Measurements from ENCODE around the gene RAPGEF1. TPM values are rescaled to one million over a fixed set of nuclear protein-coding genes. Genes with fewer than 3 reads are reported as not detected.
A peak's percentile ranks its signal among the peaks of the same experiment; 100 is the strongest.

The RAPGEF1 gene
- total and polyA plus RNA-seq, 2 donors (not counting 1 experiment from before 2014, with no cell fraction given) = 33.3 to 42.8 TPM

GRCh38 chr9:131764568-131764967 lies 24.7 kb upstream of the RAPGEF1 start:
- H3K27ac ChIP-seq (ENCODE audit: insufficient read depth, low read length) = no peak overlapping the region
- DNase-seq (ENCODE audit: low read depth in 2 of 2) = no peak

DNA sequence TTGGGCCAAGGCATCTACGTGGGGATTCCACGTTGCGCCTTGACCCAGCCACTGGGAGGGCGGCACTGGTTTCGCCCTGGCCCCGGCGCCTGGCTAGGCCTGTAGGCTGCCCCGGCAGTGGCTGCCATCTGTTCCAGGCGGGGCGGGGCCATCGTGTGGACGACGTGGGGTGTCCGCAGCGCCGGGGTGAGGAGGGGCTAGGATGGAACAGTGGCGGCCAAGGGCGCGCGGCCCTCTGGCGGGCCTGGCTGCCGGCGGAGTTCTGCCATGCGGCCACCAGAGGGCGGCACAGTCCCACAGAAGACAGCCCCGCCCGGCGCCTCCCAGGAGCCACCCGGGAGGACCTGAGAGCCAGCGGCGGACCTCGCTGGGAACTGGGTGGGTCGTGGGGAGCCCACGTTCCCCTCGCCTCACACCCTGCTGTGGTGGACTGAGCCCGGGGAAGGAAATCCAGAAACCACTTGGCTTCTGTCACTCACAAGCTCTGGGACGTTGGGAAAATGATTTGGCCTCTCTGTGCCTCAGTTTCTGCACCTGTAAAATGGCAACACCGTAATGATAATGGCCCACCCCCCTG lies 22.6 kb upstream of the RAPGEF1 start:
- H3K4me3 ChIP-seq (replicated peaks in 1 of 4; ENCODE audit: control extremely low read depth in 1 of 4, insufficient read depth in 1 of 4, low read depth in 3 of 4, low read length in 4 of 4) = no peak overlapping the region
- H3K79me2 ChIP-seq (ENCODE audit: control insufficient read depth, insufficient read depth, low read length) = no peaks in the 10 kb centered on the region
- peaks cover 2% of the 10 kb centered on the region for H3K4me1 ChIP-seq (ENCODE audit: control insufficient read depth, extremely low read depth, insufficient read depth, low read length)
- H3K27me3 ChIP-seq (ENCODE audit: control insufficient read depth, insufficient read depth, low read length) = peaks cover 18% of the 10 kb centered on the region
- H3K9me3 ChIP-seq (ENCODE audit: control insufficient read depth, insufficient read depth, low read depth, low read length) = no peaks in the 10 kb centered on the region
- H3K27ac ChIP-seq (ENCODE audit: insufficient read depth, low read length) = no peak overlapping the region
- no peaks in the 10 kb centered on the region for H4K20me1 ChIP-seq (ENCODE audit: control insufficient read depth, extremely low read depth, insufficient read depth, low read length)
- H3K36me3 ChIP-seq (ENCODE audit: control insufficient read depth, insufficient read depth, low read length) = no peaks in the 10 kb centered on the region
- H3K9ac ChIP-seq (ENCODE audit: insufficient read depth, low read length) = no peak overlapping the region
- TF ChIP-seq CTCF (conservative IDR thresholded peaks at IDR 0.05 in 1 of 2, IDR thresholded peaks at IDR 0.05 in 1 of 2; ENCODE audit: low read depth in 1 of 2, low read length in 2 of 2) (peak; percentile 58 to 60), EZH2 (IDR thresholded peaks at IDR 0.05; ENCODE audit: low read length, missing control alignments) (no peak)
- peak overlapping the region; percentile 23 for H3K4me2 ChIP-seq (ENCODE audit: extremely low read depth, insufficient read depth, low read length)
- DNase-seq (ENCODE audit: low read depth in 2 of 2) = peak; percentile 29 to 49
- no peak overlapping the region for H2AFZ ChIP-seq (ENCODE audit: low read length)

More at GRCh38 chr9:131764568-131764967, 24.7 kb upstream of the RAPGEF1 start:
- H3K4me3 ChIP-seq (replicated peaks in 1 of 4; ENCODE audit: control extremely low read depth in 1 of 4, insufficient read depth in 1 of 4, low read depth in 3 of 4, low read length in 4 of 4) = no peak overlapping the region
- H3K36me3 ChIP-seq (ENCODE audit: control insufficient read depth, insufficient read depth, low read length) = no peaks in the 10 kb centered on the region
- peaks cover 13% of the 10 kb centered on the region for H3K27me3 ChIP-seq (ENCODE audit: control insufficient read depth, insufficient read depth, low read length)
- H4K20me1 ChIP-seq (ENCODE audit: control insufficient read depth, extremely low read depth, insufficient read depth, low read length) = no peaks in the 10 kb centered on the region
- H3K79me2 ChIP-seq (ENCODE audit: control insufficient read depth, insufficient read depth, low read length) = no peaks in the 10 kb centered on the region
- H3K9me3 ChIP-seq (ENCODE audit: control insufficient read depth, insufficient read depth, low read depth, low read length) = no peaks in the 10 kb centered on the region
- H3K9ac ChIP-seq (ENCODE audit: insufficient read depth, low read length) = no peak overlapping the region
- H3K4me1 ChIP-seq (ENCODE audit: control insufficient read depth, extremely low read depth, insufficient read depth, low read length) = peaks cover 2% of the 10 kb centered on the region
- no peak overlapping the region for H2AFZ ChIP-seq (ENCODE audit: low read length)
- H3K4me2 ChIP-seq (ENCODE audit: extremely low read depth, insufficient read depth, low read length) = no peak overlapping the region
- TF ChIP-seq CTCF (conservative IDR thresholded peaks at IDR 0.05 in 1 of 2, IDR thresholded peaks at IDR 0.05 in 1 of 2; ENCODE audit: low read depth in 1 of 2, low read length in 2 of 2) (no peak), EZH2 (IDR thresholded peaks at IDR 0.05; ENCODE audit: low read length, missing control alignments) (no peak)

DNA sequence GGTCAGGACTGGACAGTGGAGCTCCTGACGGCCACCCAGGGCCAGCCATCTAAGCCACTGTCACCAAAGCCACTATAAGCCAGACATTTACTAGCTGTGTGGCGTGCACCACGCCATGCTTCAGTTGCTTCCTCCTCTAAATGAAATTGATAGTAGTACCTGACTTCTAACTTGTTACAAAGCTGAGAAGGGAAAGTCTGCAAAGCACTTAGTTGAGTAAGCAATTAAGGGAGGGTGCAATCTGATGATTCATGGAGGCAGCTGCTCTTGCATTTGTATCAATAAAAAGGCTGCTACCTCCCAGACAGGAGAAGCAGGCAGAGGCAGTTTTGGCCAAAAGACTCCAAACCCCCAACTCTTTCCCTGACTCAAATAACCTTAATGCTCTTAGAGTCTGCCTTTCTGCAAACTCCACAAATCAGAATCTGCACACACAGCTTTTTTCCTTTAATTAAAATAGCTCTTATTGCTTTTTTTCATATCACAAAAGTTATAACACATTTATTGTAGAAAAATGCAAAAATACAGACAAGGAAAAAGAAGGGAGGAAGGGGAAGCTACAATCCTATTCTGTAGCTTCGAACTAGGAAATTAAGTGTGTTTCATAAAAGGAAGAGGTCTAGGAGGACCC lies 19.3 kb upstream of the RAPGEF1 start:
- Histone ChIP-seq H4K20me1 (ENCODE audit: control insufficient read depth, extremely low read depth, insufficient read depth, low read length) (no peaks in the 10 kb centered on the region), H3K79me2 (ENCODE audit: control insufficient read depth, insufficient read depth, low read length) (no peaks in the 10 kb centered on the region), H3K4me3 (replicated peaks in 1 of 4; ENCODE audit: control extremely low read depth in 1 of 4, insufficient read depth in 1 of 4, low read depth in 3 of 4, low read length in 4 of 4) (no peak overlapping the region), H3K27me3 (ENCODE audit: control insufficient read depth, insufficient read depth, low read length) (peaks cover 8% of the 10 kb centered on the region), H3K9me3 (ENCODE audit: control insufficient read depth, insufficient read depth, low read depth, low read length) (no peaks in the 10 kb centered on the region), H2AFZ (ENCODE audit: low read length) (no peak overlapping the region), H3K9ac (ENCODE audit: insufficient read depth, low read length) (no peak overlapping the region), H3K36me3 (ENCODE audit: control insufficient read depth, insufficient read depth, low read length) (no peaks in the 10 kb centered on the region), H3K4me1 (ENCODE audit: control insufficient read depth, extremely low read depth, insufficient read depth, low read length) (peaks cover 2% of the 10 kb centered on the region), H3K27ac (ENCODE audit: insufficient read depth, low read length) (no peak overlapping the region), H3K4me2 (ENCODE audit: extremely low read depth, insufficient read depth, low read length) (no peak overlapping the region)
- TF ChIP-seq EZH2 (IDR thresholded peaks at IDR 0.05; ENCODE audit: low read length, missing control alignments) (no peak), CTCF (conservative IDR thresholded peaks at IDR 0.05 in 1 of 2, IDR thresholded peaks at IDR 0.05 in 1 of 2; ENCODE audit: low read depth in 1 of 2, low read length in 2 of 2) (no peak)
- DNase-seq (ENCODE audit: low read depth in 2 of 2) = peak in 1 of 2 donors; percentile 40

Measured in fibroblast of lung (primary cell).